Loucy (cell line): ENCODE results near the gene ARHGAP10.

Source experiments
- CTCF ChIP-seq: fragments of 200-600 bp; sonication (generic); conservative IDR thresholded peaks from 2 replicates; pipeline ENCODE4 v1.5.1; 2014; ENCODE audit warnings: mild to moderate bottlenecking, antibody characterized with exemption, low read length
- EZH2phosphoT487 ChIP-seq: fragments of 200-600 bp; IDR thresholded peaks from 2 replicates; pipeline ENCODE4 v1.6.1; 2018; ENCODE audit warnings: antibody characterized with exemption, mild to moderate bottlenecking, moderate library complexity, borderline replicate concordance

GRCh38 chr4:147948336-147948735, 216.4 kb downstream of the ARHGAP10 start:
- no peak for TF ChIP-seq CTCF
- no peak for TF ChIP-seq EZH2phosphoT487
